HG02943 (cell line): Measurements from ENCODE around the gene MAP2K3.
"Not testable (repeated sequence)": the region's sequence is repeated elsewhere in the genome, so short reads cannot be mapped to it uniquely, and the experiment has no call there.

Experiments
- ATAC-seq: cut with Tn5 transposase; IDR thresholded peaks from one replicate; pipeline ENCODE4 v1.9.1; 2021; ENCODE audit warnings: mild to moderate bottlenecking, low read depth, moderate library complexity; ENCODE audit not compliant: unreplicated experiment

The MAP2K3 gene

DNA sequence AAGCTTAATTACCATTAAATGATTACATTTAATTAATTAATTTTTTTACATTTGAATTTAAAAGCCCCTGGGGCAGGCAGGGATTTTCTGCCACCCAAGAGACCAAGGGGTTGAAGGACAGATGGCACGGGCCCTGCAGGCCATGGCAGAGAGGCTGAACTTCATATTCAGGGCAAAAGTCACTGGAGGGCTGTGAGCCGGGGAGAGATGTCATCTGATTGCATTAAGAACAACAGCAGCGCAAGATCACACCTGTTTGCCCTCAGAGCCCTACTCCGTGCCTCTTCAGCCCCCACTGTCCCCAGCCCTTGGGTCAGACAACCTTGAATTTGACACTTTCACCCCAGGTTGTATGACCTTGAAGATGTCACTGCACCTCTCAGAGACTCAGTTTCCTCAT, 35.9 kb downstream of the MAP2K3 start:
- ATAC-seq, result not testable (repeated sequence)

DNA sequence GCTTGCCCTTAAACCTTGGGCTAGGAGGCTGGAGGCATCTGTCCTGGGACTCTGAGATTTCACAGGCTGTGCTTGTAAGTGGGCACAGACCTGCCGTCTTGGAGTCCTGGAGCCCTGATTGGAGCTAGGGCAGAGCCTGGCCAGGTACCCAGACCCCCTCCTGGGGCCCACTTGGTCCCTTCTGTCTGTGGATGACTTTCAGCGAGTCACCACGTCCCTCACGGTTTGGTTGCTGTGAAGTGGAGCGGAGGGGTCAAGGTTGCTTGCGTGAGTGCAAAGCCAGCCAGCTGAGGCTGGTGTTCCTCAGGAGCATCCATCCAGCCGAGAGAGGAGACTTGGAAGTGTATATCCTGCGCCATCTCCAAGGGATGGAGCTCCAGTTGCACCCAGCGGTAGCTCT, 36.5 kb downstream of the MAP2K3 start:
- not testable (repeated sequence) for ATAC-seq

DNA sequence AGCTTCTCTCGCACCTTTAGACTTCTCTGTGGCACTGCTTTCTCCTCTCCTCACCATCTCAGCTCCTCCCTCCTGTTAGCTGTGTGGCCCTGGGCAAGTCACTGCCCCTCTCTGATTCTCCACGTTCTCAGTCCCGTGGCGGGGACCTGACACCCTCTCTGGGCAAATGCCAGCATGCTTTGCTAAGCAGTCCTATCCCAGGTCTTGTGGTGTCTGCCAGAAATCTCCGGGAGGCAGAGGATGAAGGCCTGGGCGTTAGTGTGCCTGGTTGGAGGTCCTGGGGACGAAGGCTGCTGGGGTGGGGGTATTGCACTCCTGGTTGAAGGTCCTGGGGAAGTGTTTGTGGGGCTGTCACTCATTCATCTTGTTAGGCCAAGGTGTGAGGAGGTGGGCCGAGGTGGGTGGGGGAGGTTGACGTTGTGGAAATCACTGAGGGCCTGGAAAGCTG, 37.3 kb downstream of the MAP2K3 start:
- not testable (repeated sequence) for ATAC-seq

DNA sequence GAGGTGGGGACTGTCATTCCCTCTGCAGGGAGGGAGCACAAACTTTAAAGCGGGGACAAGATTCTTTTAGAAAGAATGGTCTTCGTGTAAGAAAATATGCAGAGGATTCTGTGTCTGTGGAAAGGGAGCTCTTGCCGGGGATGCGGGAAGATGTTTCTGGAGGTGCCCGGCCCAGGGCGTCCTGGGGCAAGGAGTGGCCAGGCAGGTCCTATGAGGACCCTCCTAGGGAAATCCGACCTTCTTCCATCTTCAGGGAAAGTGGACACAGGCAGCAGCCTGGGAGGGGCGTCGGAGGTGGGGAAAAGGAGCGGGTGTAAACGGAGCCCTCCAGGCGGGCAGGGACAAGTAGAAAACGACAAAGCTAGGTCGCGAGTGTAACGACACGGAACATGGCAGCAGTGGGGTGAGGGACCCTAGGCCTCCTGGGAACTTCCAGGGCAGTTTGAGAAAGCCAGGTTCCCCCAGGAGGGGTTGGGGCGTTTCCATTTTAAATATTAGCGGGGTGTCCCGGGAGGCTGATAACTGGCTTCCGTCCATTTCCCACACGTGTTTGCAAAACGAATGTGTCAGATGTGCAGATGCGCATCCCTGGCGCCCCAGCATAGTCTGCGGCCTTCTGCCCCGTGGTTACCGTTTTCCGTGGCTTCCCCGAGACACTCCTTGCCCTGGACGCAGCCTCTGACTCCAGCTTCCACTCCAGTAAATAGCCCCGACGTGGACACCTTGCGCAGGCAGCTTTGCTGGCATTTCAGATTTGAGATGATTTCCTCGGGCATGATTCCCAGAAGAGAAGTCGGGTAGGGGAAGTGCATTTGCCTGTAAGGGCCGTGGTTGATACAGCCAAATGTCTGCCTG, 39.0 kb downstream of the MAP2K3 start:
- ATAC-seq, result not testable (repeated sequence)

DNA sequence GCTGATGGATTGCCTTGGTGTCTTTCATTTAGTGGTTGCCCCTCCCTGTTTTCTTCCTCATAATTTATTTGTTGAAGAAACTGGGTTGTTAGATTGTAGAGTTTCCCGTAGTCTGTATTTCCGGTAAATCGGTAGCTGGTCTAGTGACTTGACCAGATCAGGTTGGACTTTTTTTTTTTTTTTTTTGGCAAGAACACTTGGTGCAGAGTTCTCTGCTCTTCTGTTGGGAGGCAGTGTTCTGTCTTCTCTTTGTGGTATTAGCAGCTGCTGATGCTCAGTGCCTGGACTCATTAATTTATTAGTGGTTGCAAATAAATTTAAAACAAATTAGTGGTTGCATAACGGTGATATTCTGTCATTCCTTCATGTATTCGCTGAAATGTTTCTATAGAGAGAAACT, 40.2 kb downstream of the MAP2K3 start:
- not testable (repeated sequence) for ATAC-seq

DNA sequence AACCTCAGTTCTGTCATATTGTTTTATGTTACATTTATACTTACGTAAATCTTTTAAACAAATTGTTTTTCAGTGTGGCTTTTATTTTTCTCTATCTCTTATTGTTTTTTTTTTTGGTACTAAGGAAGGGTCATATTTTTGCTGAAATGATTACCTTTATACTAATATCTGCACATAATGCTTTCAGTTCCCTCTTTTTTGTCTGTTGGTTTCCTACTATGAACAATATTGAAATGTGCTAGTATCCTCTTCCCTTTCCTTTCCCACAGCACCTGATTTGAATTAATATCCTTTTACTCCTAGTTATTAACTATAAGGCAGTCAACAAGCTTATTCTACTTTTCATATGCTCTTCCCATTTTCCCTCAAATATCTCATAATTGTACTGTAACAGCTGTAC, 43.4 kb downstream of the MAP2K3 start:
- not testable (repeated sequence) for ATAC-seq

DNA sequence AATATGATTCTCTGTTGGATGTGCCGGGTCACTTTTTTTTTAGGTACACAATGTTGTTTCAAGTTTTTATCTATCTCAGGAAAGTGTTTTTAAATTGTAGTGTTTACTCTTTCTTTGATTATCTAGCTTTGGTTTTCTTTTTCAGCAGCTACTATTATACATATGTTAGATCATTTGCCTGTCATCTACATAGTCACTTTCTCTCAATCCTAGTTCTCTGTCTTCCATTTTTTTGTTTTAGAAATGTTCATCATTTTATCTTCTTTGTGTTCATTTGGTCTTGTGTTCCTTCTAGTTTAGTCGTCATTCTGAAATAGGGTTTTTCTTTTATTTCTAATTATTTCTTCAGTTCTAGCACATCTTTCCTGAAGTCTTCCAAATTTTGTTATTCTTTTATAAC, 44.3 kb downstream of the MAP2K3 start:
- not testable (repeated sequence) for ATAC-seq

DNA sequence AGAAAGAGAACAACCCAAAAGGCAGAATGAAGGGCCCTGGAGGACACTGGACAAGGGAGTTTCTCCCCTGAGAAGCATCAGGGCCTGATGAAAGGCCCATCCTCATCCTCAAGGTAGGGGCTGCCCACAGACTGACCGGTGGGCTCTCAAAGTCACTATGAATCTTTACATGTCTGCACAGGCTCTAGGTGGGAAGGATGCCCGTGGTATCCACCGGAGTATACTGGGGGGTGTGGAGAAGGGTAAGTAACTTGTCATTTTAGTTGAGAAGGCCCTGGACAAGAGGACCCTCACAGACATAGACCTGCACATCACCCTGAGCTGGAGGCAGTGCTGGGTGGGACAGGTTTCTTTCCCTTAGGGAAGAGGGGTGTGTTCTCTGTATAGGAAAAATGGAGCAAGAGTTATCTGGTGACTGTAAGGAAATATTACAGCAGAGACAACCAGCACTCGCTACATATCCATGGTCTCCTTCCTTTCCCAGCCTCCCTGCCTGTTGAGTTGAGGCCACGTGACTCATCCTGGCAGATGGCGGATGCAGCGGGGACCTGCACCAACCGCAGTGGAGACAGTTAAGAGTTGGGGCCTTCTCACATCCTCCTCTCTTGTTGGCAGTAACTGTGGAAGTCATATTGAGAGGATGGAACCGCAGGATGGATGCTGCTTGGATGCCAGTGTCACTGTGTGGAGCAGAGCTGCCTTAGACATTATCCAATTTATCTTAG, 46.1 kb downstream of the MAP2K3 start:
- ATAC-seq, result no peak

DNA sequence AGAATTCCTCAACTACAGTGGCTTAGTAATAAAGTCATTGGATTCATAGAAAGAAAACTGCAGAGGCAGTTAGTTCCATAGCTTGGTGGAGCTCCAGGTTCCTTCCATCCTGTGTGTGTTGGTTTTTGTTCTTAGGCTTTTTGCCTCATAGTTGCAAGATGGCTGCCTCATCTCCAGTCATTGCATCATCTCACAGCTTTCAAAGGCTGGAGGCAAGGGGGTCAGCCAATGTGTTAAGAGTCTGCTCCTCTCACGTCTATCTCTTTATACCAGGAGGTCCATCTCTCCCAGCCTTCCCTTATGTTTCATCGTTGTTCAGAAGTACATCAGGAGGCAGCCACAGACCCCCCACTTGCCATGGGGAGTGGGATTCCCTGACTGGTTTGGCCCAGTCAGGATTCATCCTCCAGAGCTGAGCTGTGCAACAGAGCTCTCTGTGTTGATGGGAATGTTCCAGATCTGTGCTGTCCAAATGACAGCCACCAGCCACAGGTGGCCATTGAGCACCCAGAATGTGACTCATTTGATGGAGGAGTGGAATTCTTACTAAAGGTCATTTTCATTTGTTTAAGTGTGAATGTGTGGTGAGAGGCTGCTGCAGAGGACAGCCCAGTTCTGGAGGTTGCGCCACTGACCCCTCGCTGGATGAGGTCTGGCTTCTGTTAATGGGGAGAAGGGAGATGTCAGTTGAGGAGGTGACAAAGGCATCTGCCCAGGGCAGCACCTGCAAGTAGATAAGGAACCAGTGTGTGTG, 52.2 kb downstream of the MAP2K3 start:
- not testable (repeated sequence) for ATAC-seq

DNA sequence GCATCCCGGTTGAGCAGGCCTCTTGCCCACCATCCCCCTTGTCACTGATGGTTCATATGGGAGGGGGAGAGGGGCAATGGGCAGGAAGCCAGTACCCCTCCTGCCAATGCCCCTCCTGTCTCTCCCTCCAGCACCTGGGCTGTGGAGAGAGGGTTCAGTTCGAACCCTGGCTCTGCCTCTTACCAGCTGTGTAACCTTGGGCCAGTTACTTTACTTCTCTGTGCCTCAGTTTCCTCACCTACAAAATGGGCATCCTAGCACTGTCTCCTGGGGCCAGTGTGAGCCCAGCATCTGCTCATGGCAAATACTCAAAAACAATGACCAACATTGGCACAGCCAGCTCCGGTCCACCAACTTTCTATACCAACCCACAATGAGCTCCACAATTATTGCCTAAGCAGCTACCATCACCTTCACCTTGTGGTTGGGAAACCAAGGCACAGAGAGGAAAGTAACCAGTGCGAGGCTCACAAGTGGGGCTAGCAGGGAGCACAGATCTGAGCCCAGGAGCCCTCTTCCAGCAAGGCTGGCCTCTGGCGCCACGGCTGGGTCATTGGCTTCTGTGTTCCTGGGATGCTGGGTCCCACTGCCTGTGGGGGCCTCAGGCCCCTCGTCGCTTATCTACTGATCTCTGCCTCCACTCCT, 53.6 kb downstream of the MAP2K3 start:
- not testable (repeated sequence) for ATAC-seq

DNA sequence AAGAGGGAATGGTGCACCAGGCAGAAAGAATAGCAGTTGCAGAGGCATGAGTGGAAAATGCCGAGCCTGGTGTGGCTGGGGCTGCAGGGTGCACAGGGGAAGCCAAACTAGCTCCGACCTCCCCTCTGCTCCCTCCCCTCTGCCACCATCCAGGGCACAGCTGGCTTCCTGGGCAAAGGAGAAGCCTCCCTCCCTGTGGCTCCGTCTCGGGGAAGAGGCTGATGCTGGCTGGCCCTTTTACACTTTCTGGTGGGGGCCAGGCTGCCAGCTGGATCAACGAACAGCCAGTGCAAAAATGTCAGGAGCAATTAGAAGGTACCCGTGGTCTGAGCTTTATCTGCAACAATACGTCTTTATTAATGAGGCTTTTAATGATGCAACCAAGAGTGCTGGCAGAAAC, 54.5 kb downstream of the MAP2K3 start:
- ATAC-seq, result no peak

DNA sequence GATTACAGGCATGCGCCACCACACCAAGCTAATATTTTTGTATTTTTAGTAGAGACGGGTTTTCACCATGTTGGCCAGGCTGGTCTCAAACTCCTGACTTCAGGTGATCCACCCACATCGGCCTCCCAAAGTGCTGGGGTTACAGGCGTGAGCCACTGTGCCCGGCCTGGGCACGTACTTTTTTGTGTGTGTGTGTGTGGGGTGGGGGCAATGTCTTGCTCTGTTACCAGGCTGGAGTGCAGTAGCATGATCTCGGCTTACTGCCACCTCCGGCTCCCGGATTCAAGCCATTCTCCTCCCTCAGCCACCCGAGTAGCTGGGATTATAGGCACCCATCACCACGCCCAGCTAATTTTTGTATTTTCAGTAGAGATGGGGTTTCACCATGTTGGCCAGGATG, 55.1 kb downstream of the MAP2K3 start:
- not testable (repeated sequence) for ATAC-seq

DNA sequence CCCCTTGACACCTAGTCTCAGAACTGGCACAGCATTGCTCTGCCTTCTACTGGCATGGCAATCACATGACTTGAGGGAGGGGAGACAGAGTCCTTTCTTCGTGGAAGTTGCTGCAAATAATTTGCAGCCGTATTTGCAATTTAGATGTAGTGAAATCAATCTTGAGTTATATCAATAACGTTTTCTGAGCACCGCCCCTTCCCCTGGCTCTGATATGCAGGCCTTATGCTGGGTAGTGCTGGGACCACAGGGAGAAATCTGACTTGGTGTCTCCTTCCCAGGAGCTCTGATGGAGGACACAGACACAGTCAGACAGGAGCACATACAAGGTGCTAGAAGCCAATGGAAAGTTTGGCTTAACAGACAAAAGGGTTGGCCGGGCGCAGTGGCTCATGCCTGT, 55.9 kb downstream of the MAP2K3 start:
- not testable (repeated sequence) for ATAC-seq

DNA sequence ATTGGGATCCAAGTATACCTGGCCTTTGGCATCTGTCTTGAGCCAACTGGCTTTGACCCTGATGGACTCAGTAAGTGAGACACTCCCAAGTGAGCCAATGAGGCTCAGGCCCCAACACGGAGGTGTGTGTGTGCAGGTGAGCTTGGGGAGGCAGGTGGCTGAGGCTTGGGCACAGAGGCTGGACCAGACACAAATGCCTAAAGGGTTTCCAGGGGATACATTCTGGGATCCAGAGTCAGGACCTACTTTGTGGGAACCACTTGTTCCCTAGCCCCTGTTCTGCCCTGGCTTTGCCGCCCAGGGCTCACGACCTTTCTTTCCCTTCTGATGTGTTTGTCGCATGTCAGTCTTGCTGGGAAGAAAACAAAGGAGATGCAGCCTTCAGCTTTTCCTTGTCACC, 56.8 kb downstream of the MAP2K3 start:
- not testable (repeated sequence) for ATAC-seq

DNA sequence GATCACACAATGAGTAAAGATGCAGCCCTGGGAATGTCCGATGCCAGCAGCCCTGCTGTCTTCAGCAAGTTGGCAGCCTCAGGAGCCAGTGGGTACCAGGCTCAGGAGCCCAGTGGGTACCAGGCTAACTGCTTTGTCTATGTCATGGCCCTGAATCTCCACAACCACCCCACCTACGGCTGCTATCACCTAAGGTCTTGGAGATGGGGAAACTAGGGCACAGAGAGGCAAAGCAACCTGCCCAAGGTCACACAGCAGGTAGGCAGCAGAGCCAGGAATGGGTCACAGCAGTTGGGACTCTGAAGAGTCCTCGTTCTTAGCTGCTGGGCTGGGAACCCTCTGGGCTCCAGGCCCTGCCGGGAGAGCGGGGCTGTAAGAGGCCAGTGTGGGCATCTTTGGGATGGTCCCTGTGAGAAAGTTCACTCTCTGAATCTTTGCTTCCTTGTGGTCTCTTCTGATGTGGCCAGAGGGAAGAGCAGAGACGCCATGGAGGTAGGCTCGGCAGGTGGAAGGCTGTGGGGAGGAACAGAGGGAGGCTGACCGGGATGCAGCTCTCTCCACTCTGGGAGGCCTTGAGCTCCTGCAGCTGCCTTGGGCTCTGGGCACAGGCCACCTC, 57.5 kb downstream of the MAP2K3 start:
- ATAC-seq, result not testable (repeated sequence)

DNA sequence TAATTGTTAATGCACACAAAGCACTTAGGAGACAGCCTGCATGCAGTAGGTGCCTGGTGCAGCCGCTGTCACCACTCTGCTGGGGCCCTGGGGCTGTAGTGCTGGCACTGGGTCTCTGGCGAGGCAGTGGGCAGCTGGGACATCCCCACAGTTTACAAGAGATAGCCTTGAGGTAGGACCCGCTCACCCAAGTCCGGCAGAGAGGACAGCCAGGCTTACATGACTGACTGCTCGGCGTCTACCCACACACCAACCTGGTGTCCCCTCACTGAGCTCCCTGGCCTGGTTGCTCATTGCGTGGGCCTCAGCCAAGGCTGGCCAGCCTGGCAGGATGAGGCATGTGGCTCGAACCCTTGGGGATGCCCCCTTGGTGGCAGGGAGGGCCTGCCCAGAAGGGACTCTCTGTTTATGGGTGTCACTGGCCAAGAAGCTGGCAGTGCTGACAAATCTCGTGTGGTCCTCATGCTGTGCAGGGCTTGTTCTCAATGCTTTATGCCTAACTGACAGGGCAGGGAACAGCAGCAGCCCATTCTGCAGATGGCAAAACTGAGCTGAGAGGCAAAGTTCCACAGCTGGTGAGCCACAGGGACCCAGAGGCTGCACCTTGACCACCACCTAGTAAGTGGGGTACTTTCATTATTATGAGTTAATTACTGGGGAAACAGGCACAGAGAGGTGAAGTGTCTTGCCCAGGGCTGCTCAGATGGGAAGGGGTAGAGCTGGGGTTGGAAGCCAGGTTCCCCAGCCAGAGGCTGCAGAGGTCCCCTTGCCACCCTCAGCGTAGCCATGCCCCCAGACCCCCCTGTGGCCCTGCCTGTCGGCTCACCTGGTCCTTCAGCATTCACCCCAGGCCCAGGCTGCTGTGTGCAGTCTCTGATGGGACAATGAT, 58.8 kb downstream of the MAP2K3 start:
- ATAC-seq, result not testable (repeated sequence)

DNA sequence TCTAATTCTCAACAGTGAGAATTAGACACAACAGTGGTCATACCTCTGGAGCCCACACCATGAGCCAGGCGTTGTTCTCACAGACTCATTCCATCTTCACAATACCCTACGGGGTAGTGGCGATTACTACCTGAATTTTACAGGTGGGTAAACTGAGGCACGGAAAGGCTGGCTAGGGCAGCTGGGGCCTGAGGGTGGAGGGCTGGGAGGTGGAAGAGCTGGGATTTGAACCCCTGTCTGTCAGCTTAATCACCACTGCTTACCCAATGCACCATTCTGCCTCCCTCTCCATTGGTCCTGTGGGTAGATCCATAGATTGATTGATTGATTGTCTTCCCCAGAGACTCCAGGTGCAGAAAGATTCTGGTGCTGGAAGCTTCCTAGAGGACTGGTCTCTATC, 60.3 kb downstream of the MAP2K3 start:
- ATAC-seq, result not testable (repeated sequence)

DNA sequence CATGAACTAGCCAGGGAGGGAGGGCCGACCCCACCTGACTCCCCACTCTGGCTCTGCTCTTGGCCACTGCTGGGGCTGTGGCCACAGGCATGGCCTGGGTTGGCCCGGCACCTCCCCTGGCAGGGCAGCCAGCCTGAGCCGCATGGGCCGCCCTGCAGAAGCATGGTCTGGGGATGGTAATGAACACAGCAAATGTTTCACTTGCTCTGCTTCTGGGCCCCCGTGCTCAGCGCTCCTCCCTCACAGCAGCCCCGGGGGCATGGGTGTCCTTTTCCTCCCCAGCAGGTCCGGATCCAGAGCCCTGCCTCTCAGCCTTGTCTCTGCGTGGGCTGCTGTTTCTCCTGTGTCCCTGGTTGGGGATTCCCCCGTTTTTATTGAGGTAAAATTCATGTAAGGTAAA, 60.7 kb downstream of the MAP2K3 start:
- ATAC-seq, result no peak

DNA sequence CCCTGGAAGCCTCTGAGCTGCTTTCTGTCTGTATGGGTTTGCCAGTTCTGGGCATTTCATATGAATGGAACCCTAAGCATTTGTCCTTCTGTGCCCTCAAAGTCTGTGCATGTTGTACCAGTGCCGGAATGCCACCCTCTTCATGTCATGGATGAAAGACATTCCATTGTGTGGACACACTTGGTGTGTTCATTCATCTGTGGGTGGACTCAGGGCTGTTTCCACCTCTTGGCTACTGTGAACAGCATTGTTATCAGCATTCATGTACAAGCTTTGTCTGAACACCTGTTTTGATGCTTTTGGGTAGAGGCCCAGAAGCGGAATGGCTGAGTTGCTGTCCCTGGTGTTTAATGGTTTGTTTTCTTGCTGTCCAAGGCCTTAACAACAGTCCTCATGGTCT, 61.6 kb downstream of the MAP2K3 start:
- not testable (repeated sequence) for ATAC-seq
